ENCODE data around the gene PDE3B.
"Not testable (repeated sequence)": the region's sequence is repeated elsewhere in the genome, so short reads cannot be mapped to it uniquely, and the experiment has no call there.

The PDE3B gene

GRCh38 chr11:14783788-14784187, 140.2 kb downstream of the PDE3B start:
- Histone ChIP-seq H3K4me3 (ENCODE audit: low read depth in 1 of 2, low read length in 2 of 2) (no peak overlapping the region), H3K27ac (ENCODE audit: low read depth, low read length) (no peak overlapping the region), H3K36me3 (ENCODE audit: control insufficient read depth in 1 of 2, insufficient read depth in 2 of 2, low read length in 2 of 2) (no peaks in the 10 kb centered on the region), H3K9me3 (ENCODE audit: control insufficient read depth in 1 of 2, low read length in 2 of 2) (no peaks in the 10 kb centered on the region), H3K4me1 (ENCODE audit: control insufficient read depth in 1 of 2, insufficient read depth in 2 of 2, low read length in 2 of 2) (peaks cover 0 to 4% of the 10 kb centered on the region in 2 donors), H3K9ac (ENCODE audit: low read depth in 1 of 2, low read length in 2 of 2) (no peak overlapping the region), H3K27me3 (ENCODE audit: control insufficient read depth in 1 of 2, insufficient read depth in 2 of 2, low read length in 2 of 2) (no peaks in the 10 kb centered on the region)

GRCh38 chr11:14784230-14784629, 140.6 kb downstream of the PDE3B start:
- Histone ChIP-seq H3K9me3 (ENCODE audit: control insufficient read depth in 1 of 2, low read length in 2 of 2) (no peaks in the 10 kb centered on the region), H3K27me3 (ENCODE audit: control insufficient read depth in 1 of 2, insufficient read depth in 2 of 2, low read length in 2 of 2) (no peaks in the 10 kb centered on the region), H3K9ac (ENCODE audit: low read depth in 1 of 2, low read length in 2 of 2) (no peak overlapping the region), H3K4me1 (ENCODE audit: control insufficient read depth in 1 of 2, insufficient read depth in 2 of 2, low read length in 2 of 2) (peaks cover 0 to 4% of the 10 kb centered on the region in 2 donors), H3K27ac (ENCODE audit: low read depth, low read length) (no peak overlapping the region), H3K36me3 (ENCODE audit: control insufficient read depth in 1 of 2, insufficient read depth in 2 of 2, low read length in 2 of 2) (no peaks in the 10 kb centered on the region), H3K4me3 (ENCODE audit: low read depth in 1 of 2, low read length in 2 of 2) (no peak overlapping the region)

- Histone ChIP-seq H3K27ac (ENCODE audit: low read depth, low read length) (no peak overlapping the region), H3K4me1 (ENCODE audit: control insufficient read depth in 1 of 2, insufficient read depth in 2 of 2, low read length in 2 of 2) (peaks cover 0 to 4% of the 10 kb centered on the region in 2 donors), H3K36me3 (ENCODE audit: control insufficient read depth in 1 of 2, insufficient read depth in 2 of 2, low read length in 2 of 2) (no peaks in the 10 kb centered on the region), H3K9ac (ENCODE audit: low read depth in 1 of 2, low read length in 2 of 2) (no peak overlapping the region), H3K4me3 (ENCODE audit: low read depth in 1 of 2, low read length in 2 of 2) (no peak overlapping the region), H3K27me3 (ENCODE audit: control insufficient read depth in 1 of 2, insufficient read depth in 2 of 2, low read length in 2 of 2) (no peaks in the 10 kb centered on the region), H3K9me3 (ENCODE audit: control insufficient read depth in 1 of 2, low read length in 2 of 2) (no peaks in the 10 kb centered on the region)
Measured at GRCh38 chr11:14789879-14790484, 146.4 kb downstream of the PDE3B start.

- Histone ChIP-seq H3K4me1 (ENCODE audit: control insufficient read depth in 1 of 2, insufficient read depth in 2 of 2, low read length in 2 of 2) (no peaks in the 10 kb centered on the region), H3K9me3 (ENCODE audit: control insufficient read depth in 1 of 2, low read length in 2 of 2) (no peaks in the 10 kb centered on the region), H3K27me3 (ENCODE audit: control insufficient read depth in 1 of 2, insufficient read depth in 2 of 2, low read length in 2 of 2) (no peaks in the 10 kb centered on the region), H3K9ac (ENCODE audit: low read depth in 1 of 2, low read length in 2 of 2) (no peak overlapping the region), H3K36me3 (ENCODE audit: control insufficient read depth in 1 of 2, insufficient read depth in 2 of 2, low read length in 2 of 2) (no peaks in the 10 kb centered on the region), H3K4me3 (ENCODE audit: low read depth in 1 of 2, low read length in 2 of 2) (no peak overlapping the region), H3K27ac (ENCODE audit: low read depth, low read length) (no peak overlapping the region)
Measured at GRCh38 chr11:14793546-14793945, 149.9 kb downstream of the PDE3B start.

- not testable (repeated sequence) for H3K4me1 ChIP-seq (ENCODE audit: control insufficient read depth in 1 of 2, insufficient read depth in 2 of 2, low read length in 2 of 2); H3K9ac ChIP-seq (ENCODE audit: low read depth in 1 of 2, low read length in 2 of 2); H3K27ac ChIP-seq (ENCODE audit: low read depth, low read length); H3K36me3 ChIP-seq (ENCODE audit: control insufficient read depth in 1 of 2, insufficient read depth in 2 of 2, low read length in 2 of 2); H3K9me3 ChIP-seq (ENCODE audit: control insufficient read depth in 1 of 2, low read length in 2 of 2); H3K27me3 ChIP-seq (ENCODE audit: control insufficient read depth in 1 of 2, insufficient read depth in 2 of 2, low read length in 2 of 2); H3K4me3 ChIP-seq (ENCODE audit: low read depth in 1 of 2, low read length in 2 of 2)
Measured at GRCh38 chr11:14796028-14796427, 152.4 kb downstream of the PDE3B start.

- Histone ChIP-seq H3K9ac (ENCODE audit: low read depth in 1 of 2, low read length in 2 of 2) (no peak overlapping the region), H3K9me3 (ENCODE audit: control insufficient read depth in 1 of 2, low read length in 2 of 2) (no peaks in the 10 kb centered on the region), H3K4me1 (ENCODE audit: control insufficient read depth in 1 of 2, insufficient read depth in 2 of 2, low read length in 2 of 2) (no peaks in the 10 kb centered on the region), H3K4me3 (ENCODE audit: low read depth in 1 of 2, low read length in 2 of 2) (no peak overlapping the region), H3K36me3 (ENCODE audit: control insufficient read depth in 1 of 2, insufficient read depth in 2 of 2, low read length in 2 of 2) (no peaks in the 10 kb centered on the region), H3K27me3 (ENCODE audit: control insufficient read depth in 1 of 2, insufficient read depth in 2 of 2, low read length in 2 of 2) (no peaks in the 10 kb centered on the region), H3K27ac (ENCODE audit: low read depth, low read length) (no peak overlapping the region)
Measured at GRCh38 chr11:14803846-14804245, 160.2 kb downstream of the PDE3B start.

GRCh38 chr11:14809466-14809865, 165.9 kb downstream of the PDE3B start:
- no peak overlapping the region for H3K4me3 ChIP-seq (ENCODE audit: low read depth in 1 of 2, low read length in 2 of 2)
- H3K9ac ChIP-seq (ENCODE audit: low read depth in 1 of 2, low read length in 2 of 2), result no peak overlapping the region
- H3K27me3 ChIP-seq (ENCODE audit: control insufficient read depth in 1 of 2, insufficient read depth in 2 of 2, low read length in 2 of 2), result no peaks in the 10 kb centered on the region
- H3K27ac ChIP-seq (ENCODE audit: low read depth, low read length), result no peak overlapping the region
- H3K4me1 ChIP-seq (ENCODE audit: control insufficient read depth in 1 of 2, insufficient read depth in 2 of 2, low read length in 2 of 2), result no peaks in the 10 kb centered on the region
- no peaks in the 10 kb centered on the region for H3K36me3 ChIP-seq (ENCODE audit: control insufficient read depth in 1 of 2, insufficient read depth in 2 of 2, low read length in 2 of 2)
- no peaks in the 10 kb centered on the region for H3K9me3 ChIP-seq (ENCODE audit: control insufficient read depth in 1 of 2, low read length in 2 of 2)

- Histone ChIP-seq H3K27me3 (ENCODE audit: control insufficient read depth in 1 of 2, insufficient read depth in 2 of 2, low read length in 2 of 2) (no peaks in the 10 kb centered on the region), H3K9ac (ENCODE audit: low read depth in 1 of 2, low read length in 2 of 2) (no peak overlapping the region), H3K27ac (ENCODE audit: low read depth, low read length) (no peak overlapping the region), H3K9me3 (ENCODE audit: control insufficient read depth in 1 of 2, low read length in 2 of 2) (no peaks in the 10 kb centered on the region), H3K4me1 (ENCODE audit: control insufficient read depth in 1 of 2, insufficient read depth in 2 of 2, low read length in 2 of 2) (no peaks in the 10 kb centered on the region), H3K36me3 (ENCODE audit: control insufficient read depth in 1 of 2, insufficient read depth in 2 of 2, low read length in 2 of 2) (no peaks in the 10 kb centered on the region), H3K4me3 (ENCODE audit: low read depth in 1 of 2, low read length in 2 of 2) (no peak overlapping the region)
Measured at GRCh38 chr11:14812757-14813156, 169.2 kb downstream of the PDE3B start.

GRCh38 chr11:14813516-14813915, 169.9 kb downstream of the PDE3B start:
- Histone ChIP-seq H3K4me1 (ENCODE audit: control insufficient read depth in 1 of 2, insufficient read depth in 2 of 2, low read length in 2 of 2) (no peaks in the 10 kb centered on the region), H3K27me3 (ENCODE audit: control insufficient read depth in 1 of 2, insufficient read depth in 2 of 2, low read length in 2 of 2) (no peaks in the 10 kb centered on the region), H3K4me3 (ENCODE audit: low read depth in 1 of 2, low read length in 2 of 2) (no peak overlapping the region), H3K27ac (ENCODE audit: low read depth, low read length) (no peak overlapping the region), H3K9ac (ENCODE audit: low read depth in 1 of 2, low read length in 2 of 2) (no peak overlapping the region), H3K9me3 (ENCODE audit: control insufficient read depth in 1 of 2, low read length in 2 of 2) (no peaks in the 10 kb centered on the region), H3K36me3 (ENCODE audit: control insufficient read depth in 1 of 2, insufficient read depth in 2 of 2, low read length in 2 of 2) (no peaks in the 10 kb centered on the region)

GRCh38 chr11:14818779-14819178, 175.2 kb downstream of the PDE3B start:
- H3K27ac ChIP-seq (ENCODE audit: low read depth, low read length), result no peak overlapping the region
- H3K4me1 ChIP-seq (ENCODE audit: control insufficient read depth in 1 of 2, insufficient read depth in 2 of 2, low read length in 2 of 2), result no peaks in the 10 kb centered on the region
- H3K27me3 ChIP-seq (ENCODE audit: control insufficient read depth in 1 of 2, insufficient read depth in 2 of 2, low read length in 2 of 2), result no peaks in the 10 kb centered on the region
- H3K4me3 ChIP-seq (ENCODE audit: low read depth in 1 of 2, low read length in 2 of 2), result no peak overlapping the region
- H3K9me3 ChIP-seq (ENCODE audit: control insufficient read depth in 1 of 2, low read length in 2 of 2), result no peaks in the 10 kb centered on the region
- H3K36me3 ChIP-seq (ENCODE audit: control insufficient read depth in 1 of 2, insufficient read depth in 2 of 2, low read length in 2 of 2), result no peaks in the 10 kb centered on the region
- no peak overlapping the region for H3K9ac ChIP-seq (ENCODE audit: low read depth in 1 of 2, low read length in 2 of 2)

GRCh38 chr11:14819596-14819995, 176.0 kb downstream of the PDE3B start:
- H3K9ac ChIP-seq (ENCODE audit: low read depth in 1 of 2, low read length in 2 of 2), result no peak overlapping the region
- H3K4me1 ChIP-seq (ENCODE audit: control insufficient read depth in 1 of 2, insufficient read depth in 2 of 2, low read length in 2 of 2), result no peaks in the 10 kb centered on the region
- H3K27ac ChIP-seq (ENCODE audit: low read depth, low read length), result no peak overlapping the region
- no peaks in the 10 kb centered on the region for H3K9me3 ChIP-seq (ENCODE audit: control insufficient read depth in 1 of 2, low read length in 2 of 2)
- no peaks in the 10 kb centered on the region for H3K27me3 ChIP-seq (ENCODE audit: control insufficient read depth in 1 of 2, insufficient read depth in 2 of 2, low read length in 2 of 2)
- no peak overlapping the region for H3K4me3 ChIP-seq (ENCODE audit: low read depth in 1 of 2, low read length in 2 of 2)
- H3K36me3 ChIP-seq (ENCODE audit: control insufficient read depth in 1 of 2, insufficient read depth in 2 of 2, low read length in 2 of 2), result no peaks in the 10 kb centered on the region

All from duodenal mucosa (tissue), 2 donors.